HCT116 (cell line): ENCODE measurements around the gene PTCHD4. TPM values are rescaled to one million over a fixed set of nuclear protein-coding genes. Genes with fewer than 3 reads are reported as not detected.
"Not testable (repeated sequence)": the region's sequence is repeated elsewhere in the genome, so short reads cannot be mapped to it uniquely, and the experiment has no call there.

Experiments used
- ATAC-seq: fragments of 200-7000 bp; cut with Tn5 transposase; 2 replicates; pipeline ENCODE4 v1.9.1; 2020; ENCODE audit warnings: mild to moderate bottlenecking, moderate library complexity
- BruUV-seq: library from RNA; stranded (reverse); fragments of 400-500 nt; replicated peaks from 2 replicates; lab custom pipeline; 2021; lab: Mats Ljungman, UMichigan
- CTCF ChIA-PET: fragments of 300-600 bp; sonication (Branson Sonifier 250); formaldehyde crosslinking; loops from one replicate; lab custom pipeline; 2021; ENCODE audit warnings: antibody characterized with exemption; lab: Charles Lee
- POLR2A ChIA-PET: fragments of 300-600, 350-600 bp; sonication (Branson Sonifier 250); formaldehyde crosslinking; loops from one replicate; lab custom pipeline; 2021; ENCODE audit warnings: antibody characterized with exemption; lab: Charles Lee
- RAD21 ChIA-PET, 2 experiments: fragments of 300-600 bp; sonication (Branson Sonifier 250); formaldehyde crosslinking; loops; one replicate each; lab custom pipeline; 2023; ENCODE audit warnings: low total read pairs in 2 of 2; ENCODE audit not compliant: uncharacterized antibody in 2 of 2, unreplicated experiment in 2 of 2, low non-redundant PET in 1 of 2; lab: Charles Lee
- DNase-seq: peaks from one replicate; pipeline ENCODE4 v3.0.0-alpha.2; 2010; ENCODE audit warnings: low read depth, low spot score
- H2AFZ ChIP-seq: fragments of 200-600 bp; shearing (Covaris generic), sonication (generic); 2 replicates; pipeline ENCODE4 v1.6.1; 2017; ENCODE audit warnings: low read depth, mixed run types, mixed read lengths, antibody characterized with exemption, low read length; ENCODE audit not compliant: poor library complexity, severe bottlenecking
- H3K27ac ChIP-seq: 2 replicates; pipeline ENCODE4 v1.5.1; 2012; ENCODE audit warnings: low read depth, low read length
- H3K27me3 ChIP-seq: fragments of 200-600 bp; sonication (generic); 2 replicates; pipeline ENCODE4 v1.6.1; 2016; ENCODE audit warnings: mixed run types, low read length, mixed read lengths; ENCODE audit not compliant: insufficient read depth
- H3K36me3 ChIP-seq, 2 experiments: fragments of 200-500 bp in 1 of 2; fragments of 200-600 bp in 1 of 2; sonication (Bioruptor generic) in 1 of 2; sonication (generic) in 1 of 2; 2 replicates each; pipeline versions ENCODE4 v1.5.1 to v1.6.1; 2014 to 2016; ENCODE audit warnings: low read length in 2 of 2, inconsistent platforms in 1 of 2, mixed read lengths in 1 of 2, mixed run types in 1 of 2; ENCODE audit not compliant: insufficient read depth in 2 of 2, control insufficient read depth in 1 of 2
- H3K4me1 ChIP-seq, 2 experiments: fragments of 200-600 bp in 1 of 2; sonication (generic) in 1 of 2; 2 replicates each; pipeline versions ENCODE4 v1.5.1 to v1.6.1; 2012 to 2017; ENCODE audit warnings: low read length in 2 of 2, inconsistent platforms in 1 of 2, mild to moderate bottlenecking in 1 of 2, mixed read lengths in 1 of 2, mixed run types in 1 of 2, moderate library complexity in 1 of 2; ENCODE audit not compliant: insufficient read depth in 2 of 2, control insufficient read depth in 1 of 2
- H3K4me2 ChIP-seq: fragments of 200-600 bp; sonication (generic); 2 replicates; pipeline ENCODE4 v1.6.1; 2017; ENCODE audit warnings: mixed run types, low read length, mixed read lengths
- H3K4me3 ChIP-seq, 2 experiments: fragments of 200-600 bp in 1 of 2; sonication (generic) in 1 of 2; replicated peaks in 1 of 2; 2 replicates each; pipeline ENCODE4 v1.5.1; 2011 to 2016; ENCODE audit warnings: low read length in 2 of 2, control low read depth in 1 of 2, low read depth in 1 of 2, mild to moderate bottlenecking in 1 of 2, mixed read lengths in 1 of 2, mixed run types in 1 of 2
- H3K79me2 ChIP-seq: fragments of 200-600 bp; sonication (generic); 2 replicates; pipeline ENCODE4 v1.6.1; 2017; ENCODE audit warnings: mild to moderate bottlenecking, mixed run types, low read length, moderate library complexity, mixed read lengths; ENCODE audit not compliant: insufficient read depth
- H3K9ac ChIP-seq: fragments of 200-600 bp; sonication (generic); 2 replicates; pipeline ENCODE4 v1.6.1; 2016; ENCODE audit warnings: low read length, mixed read lengths
- H3K9me2 ChIP-seq: fragments of 200-600 bp; sonication (generic), shearing (Covaris generic); 2 replicates; pipeline ENCODE4 v1.6.1; 2017; ENCODE audit warnings: mixed run types, mild to moderate bottlenecking, moderate library complexity; ENCODE audit not compliant: insufficient read depth
- H3K9me3 ChIP-seq, 2 experiments: fragments of 200-500 bp in 1 of 2; fragments of 200-600 bp in 1 of 2; sonication (Bioruptor generic) in 1 of 2; sonication (generic) in 1 of 2; 2 replicates each; pipeline ENCODE4 v1.6.1; 2014 to 2017; ENCODE audit warnings: low read length in 2 of 2, mixed read lengths in 2 of 2, inconsistent platforms in 1 of 2, low read depth in 1 of 2, mild to moderate bottlenecking in 1 of 2, mixed run types in 1 of 2, moderate library complexity in 1 of 2; ENCODE audit not compliant: control insufficient read depth in 1 of 2, insufficient read depth in 1 of 2
- H4K20me1 ChIP-seq: fragments of 200-600 bp; sonication (generic), shearing (Covaris generic); 2 replicates; pipeline ENCODE4 v1.6.1; 2017; ENCODE audit warnings: mixed run types, mild to moderate bottlenecking, moderate library complexity; ENCODE audit not compliant: insufficient read depth
- EGR1 ChIP-seq: IDR thresholded peaks from 2 replicates; pipeline ENCODE4 v1.6.1; 2012; ENCODE audit warnings: low read depth
- ELF1 ChIP-seq: IDR thresholded peaks from 2 replicates; pipeline ENCODE4 v1.6.1; 2012; ENCODE audit warnings: low read depth, borderline replicate concordance
- EZH2 ChIP-seq: fragments of 200-600 bp; sonication (generic); IDR thresholded peaks from 2 replicates; pipeline ENCODE4 v1.6.1; 2017; ENCODE audit warnings: antibody characterized with exemption, mixed run types
- JUND ChIP-seq: IDR thresholded peaks from 2 replicates; pipeline ENCODE4 v1.6.1; 2012
- MAX ChIP-seq: IDR thresholded peaks from 2 replicates; pipeline ENCODE4 v1.6.1; 2012
- POLR2AphosphoS5 ChIP-seq: IDR thresholded peaks from 2 replicates; pipeline ENCODE4 v1.6.1; 2011; ENCODE audit warnings: mild to moderate bottlenecking, low read depth, low read length, moderate library complexity
- RAD21 ChIP-seq: IDR thresholded peaks from 2 replicates; pipeline ENCODE4 v1.6.1; 2012; ENCODE audit warnings: low read depth, mild to moderate bottlenecking
- SIN3A ChIP-seq: IDR thresholded peaks from 2 replicates; pipeline ENCODE4 v1.6.1; 2012; ENCODE audit warnings: low read depth
- SP1 ChIP-seq: IDR thresholded peaks from 2 replicates; pipeline ENCODE4 v1.6.1; 2012; ENCODE audit warnings: low read depth
- TCF7L2 ChIP-seq: IDR thresholded peaks from 2 replicates; pipeline ENCODE4 v1.7.0; 2011; ENCODE audit warnings: borderline replicate concordance, inconsistent platforms; ENCODE audit not compliant: insufficient read depth, insufficient read length; ENCODE audit errors: extremely low read depth
- ZNF274 ChIP-seq: fragments of 200-500 bp; sonication (Bioruptor generic); IDR thresholded peaks from 2 replicates; pipeline ENCODE4 v1.6.1; 2014; ENCODE audit warnings: mild to moderate bottlenecking, low read depth, low read length, inconsistent platforms
- intact Hi-C: fragments of 100-400 bp; cut with micrococcal nuclease; formaldehyde crosslinking; loops from 2 replicates; pipeline ENCODE4 v1.10.0; 2022
- total RNA-seq: library from RNA; stranded (reverse); gene quantifications from one replicate; pipeline ENCODE4 v1.2.1, GENCODE V29; 2021; ENCODE audit not compliant: unreplicated experiment

PTCHD4 gene
- total RNA-seq, 1 experiment from 2014 or later: 1.1 TPM

- TF ChIP-seq MAX: no peak
- no peak for TF ChIP-seq ZNF274
- no peak for TF ChIP-seq TCF7L2
These were observed 12.6 kb upstream of the PTCHD4 start (continued) for GRCh38 chr6:48123601-48124000.

GRCh38 chr6:48121983-48122749, 11.2 kb upstream of the PTCHD4 start:
- POLR2A ChIA-PET, ATAC-seq, CTCF ChIA-PET: not testable (repeated sequence)

DNA sequence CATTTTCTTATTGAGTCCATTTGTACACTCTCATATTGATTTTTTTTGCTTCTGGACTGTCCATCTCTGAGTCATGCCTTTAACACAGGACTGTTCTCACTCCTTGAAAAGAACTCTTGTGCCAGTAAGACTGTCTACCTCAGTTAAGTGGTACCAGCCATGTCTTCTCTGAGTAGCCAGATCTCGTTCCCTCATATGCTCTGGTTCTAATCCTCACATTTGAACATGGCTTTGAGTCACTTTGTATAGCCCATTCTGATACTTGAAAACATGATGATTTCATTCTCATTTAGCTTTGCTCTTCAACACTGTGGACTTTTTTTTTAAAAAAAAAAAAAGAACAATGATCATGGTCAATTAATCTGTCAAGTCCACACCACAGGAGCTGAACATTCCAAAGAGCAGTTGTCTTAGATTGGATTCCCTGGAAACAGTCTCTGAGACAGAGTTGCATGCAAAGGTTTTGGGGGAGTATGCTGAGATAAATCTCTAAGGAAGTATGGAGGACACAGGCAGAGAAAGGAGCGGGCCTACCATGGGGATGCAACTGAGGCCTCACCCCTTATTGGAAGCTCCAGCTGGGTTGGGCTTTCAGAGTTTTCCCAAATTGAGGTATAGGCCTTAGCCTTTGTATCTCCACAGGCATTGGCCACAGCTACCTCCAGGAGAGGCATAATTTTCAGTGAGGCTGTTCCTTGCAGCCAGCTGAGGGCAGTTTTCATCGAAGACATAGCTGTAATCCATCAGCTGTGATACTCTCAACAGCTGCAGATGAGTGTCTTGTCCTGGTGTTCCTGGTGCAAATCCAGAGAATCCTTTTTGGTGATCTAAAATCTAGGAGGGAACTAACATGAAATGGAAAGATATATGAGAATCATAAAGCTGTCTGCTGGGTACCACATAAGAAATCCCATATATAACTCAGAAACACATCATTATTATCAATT, 6.0 kb upstream of the PTCHD4 start:
- ChIA-PET RAD21 (no interaction called here), CTCF (no interaction called here), POLR2A (no interaction called here)
- no peaks in the 10 kb centered on the region for H4K20me1 ChIP-seq
- BruUV-seq: no TSS peak
- H3K9me3 ChIP-seq: no peaks in the 10 kb centered on the region
- H3K9me2 ChIP-seq: no peaks in the 10 kb centered on the region
- no peak overlapping the region for H3K4me2 ChIP-seq
- no peak for TF ChIP-seq SP1
- TF ChIP-seq EZH2: no peak
- TF ChIP-seq ELF1: no peak
- TF ChIP-seq SIN3A: no peak
- no peak for TF ChIP-seq TCF7L2
- TF ChIP-seq MAX: no peak
- TF ChIP-seq POLR2AphosphoS5: no peak
- no peak for TF ChIP-seq RAD21
- TF ChIP-seq JUND: no peak
- TF ChIP-seq EGR1: no peak
- TF ChIP-seq ZNF274: no peak
- ATAC-seq: no peak
- H2AFZ ChIP-seq: no peak overlapping the region
- H3K27me3 ChIP-seq: no peaks in the 10 kb centered on the region
- DNase-seq: no peak
- intact Hi-C loops: no loop called here
- H3K9ac ChIP-seq: no peak overlapping the region
- no peaks in the 10 kb centered on the region for H3K36me3 ChIP-seq
- H3K27ac ChIP-seq: no peak overlapping the region
- H3K4me3 ChIP-seq: no peak overlapping the region
- H3K4me1 ChIP-seq: no peaks in the 10 kb centered on the region
- no peaks in the 10 kb centered on the region for H3K79me2 ChIP-seq

More at GRCh38 chr6:48121983-48122749, 11.2 kb upstream of the PTCHD4 start:
- H3K36me3 ChIP-seq, H3K4me3 ChIP-seq, H3K9ac ChIP-seq, H3K27me3 ChIP-seq, H3K4me2 ChIP-seq, DNase-seq, H3K9me2 ChIP-seq, BruUV-seq, H3K9me3 ChIP-seq, H2AFZ ChIP-seq, RAD21 ChIA-PET, H3K79me2 ChIP-seq, H3K27ac ChIP-seq, H3K4me1 ChIP-seq, H4K20me1 ChIP-seq, intact Hi-C loops: not testable (repeated sequence)
